GM21529 (cell line): ENCODE data around the gene CNEP1R1.
"Not testable (repeated sequence)": the region's sequence is repeated elsewhere in the genome, so short reads cannot be mapped to it uniquely, and the experiment has no call there.

Experiments used
- ATAC-seq: cut with Tn5 transposase; IDR thresholded peaks from one replicate; pipeline ENCODE4 v1.9.1; 2021; ENCODE audit not compliant: unreplicated experiment

Gene CNEP1R1, protein sequence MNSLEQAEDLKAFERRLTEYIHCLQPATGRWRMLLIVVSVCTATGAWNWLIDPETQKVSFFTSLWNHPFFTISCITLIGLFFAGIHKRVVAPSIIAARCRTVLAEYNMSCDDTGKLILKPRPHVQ

DNA sequence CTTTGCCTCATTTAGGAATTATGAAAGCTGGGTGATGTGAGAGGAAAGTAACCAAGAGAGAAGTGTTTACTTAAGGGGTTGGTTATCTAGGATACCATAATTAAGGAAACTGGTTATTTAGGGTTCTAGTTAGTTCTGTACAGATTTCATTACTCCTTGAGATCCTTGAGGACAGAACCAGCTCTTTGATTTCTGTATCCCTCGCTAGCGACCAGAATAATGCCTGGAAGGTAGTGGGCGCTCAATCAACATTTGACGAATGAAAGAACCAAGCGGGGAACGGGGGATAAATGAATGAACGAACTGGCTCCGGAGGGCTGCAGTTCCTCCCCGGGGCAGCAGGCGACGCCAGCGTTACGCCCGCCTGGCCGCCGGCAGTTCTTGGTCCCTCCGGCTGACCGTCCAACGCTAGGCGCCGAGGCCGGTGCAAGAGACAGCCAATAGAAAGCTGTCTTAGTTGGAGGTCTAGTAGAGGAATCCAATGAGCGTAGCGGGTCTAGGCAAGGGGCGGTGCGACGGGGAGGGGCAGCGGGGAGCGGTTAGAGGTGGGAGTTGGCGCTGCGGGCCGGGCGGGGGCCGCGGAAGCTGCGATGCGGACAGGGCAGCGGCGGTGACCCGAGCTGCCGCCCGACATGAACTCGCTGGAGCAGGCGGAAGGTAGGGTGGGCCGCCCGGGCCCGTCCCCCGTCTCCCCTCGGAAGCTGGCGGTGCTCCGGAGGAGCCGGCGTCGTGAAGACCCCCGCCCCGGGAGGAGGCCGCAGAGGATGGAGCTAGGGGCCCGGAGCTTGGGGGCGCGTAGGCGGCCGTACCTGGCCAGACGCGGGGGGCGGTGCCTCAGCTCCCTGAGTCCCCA lies at the start of gene CNEP1R1:
Gene CNEP1R1, plus strand, starts transcription at position 542 of the 853 bp plus-strand sequence. Its CDS starts 91 bp downstream, at position 633.
- ATAC-seq = peak; percentile 98

DNA sequence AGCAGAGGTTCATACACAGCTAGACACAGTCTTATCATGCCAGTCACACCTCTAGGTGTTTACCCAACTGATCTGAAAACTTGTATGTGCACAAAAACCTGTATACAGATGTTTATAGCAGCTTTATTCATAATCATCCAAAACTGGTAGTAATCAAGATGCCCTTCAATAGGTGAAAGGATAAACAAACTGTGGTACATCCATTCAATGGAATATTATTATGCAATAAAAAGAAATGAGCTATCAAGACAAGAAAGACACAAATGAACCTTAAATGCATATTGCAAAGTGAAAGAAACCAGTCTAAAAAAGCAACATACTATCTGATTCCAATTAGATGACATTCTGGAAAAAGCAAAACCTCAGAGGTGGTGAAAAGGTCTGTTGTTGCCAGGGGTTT lies 47.6 kb upstream of the CNEP1R1 start:
- no peak for ATAC-seq

DNA sequence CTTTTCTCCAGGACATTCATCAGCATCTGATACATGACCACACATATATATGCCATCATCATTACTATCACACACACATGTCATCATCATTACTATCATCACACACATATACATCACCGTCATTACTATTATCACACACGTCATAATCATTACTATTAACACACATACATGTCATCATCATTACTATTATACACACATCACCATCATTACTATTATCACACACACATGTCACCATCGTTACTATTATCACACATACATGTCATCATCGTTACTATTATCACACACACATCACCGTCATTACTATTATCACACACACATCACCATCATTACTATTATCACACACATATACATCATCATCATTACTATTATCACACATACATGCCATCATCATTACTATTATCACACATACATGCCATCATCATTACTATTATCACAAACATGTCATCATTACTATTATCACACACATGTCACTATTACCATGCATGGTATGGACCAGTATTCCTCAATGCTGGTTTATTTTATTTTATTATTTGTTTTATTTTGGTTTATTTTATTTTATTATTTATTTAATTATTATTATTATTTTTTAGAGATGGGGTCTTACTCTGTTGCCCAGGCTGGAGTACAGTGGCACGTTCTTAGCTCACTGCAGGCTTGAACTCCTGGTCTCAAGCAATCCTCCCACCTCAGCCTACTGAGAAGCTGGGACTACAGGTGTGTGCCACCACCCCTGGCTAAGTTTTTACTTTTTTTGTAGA lies 46.3 kb upstream of the CNEP1R1 start:
- no peak for ATAC-seq

DNA sequence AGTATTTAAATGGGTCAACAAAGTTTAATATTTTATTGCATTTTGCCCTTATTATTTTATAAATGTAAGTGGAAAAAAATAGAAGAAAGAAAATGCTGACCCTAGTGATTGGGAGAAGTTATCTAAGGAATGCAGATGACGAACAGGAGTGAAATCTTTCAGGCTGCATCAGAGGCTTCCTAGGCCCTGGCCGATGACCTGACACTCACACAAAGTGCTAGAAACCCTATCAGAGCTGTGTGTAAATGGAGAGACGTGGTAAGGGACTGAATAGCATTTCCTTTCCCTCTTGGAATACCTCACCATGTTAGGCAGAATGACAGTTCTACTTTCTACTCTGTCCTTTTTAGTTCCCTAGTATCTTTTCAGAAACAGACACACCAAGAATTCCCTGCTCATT lies 44.9 kb upstream of the CNEP1R1 start:
- no peak for ATAC-seq

DNA sequence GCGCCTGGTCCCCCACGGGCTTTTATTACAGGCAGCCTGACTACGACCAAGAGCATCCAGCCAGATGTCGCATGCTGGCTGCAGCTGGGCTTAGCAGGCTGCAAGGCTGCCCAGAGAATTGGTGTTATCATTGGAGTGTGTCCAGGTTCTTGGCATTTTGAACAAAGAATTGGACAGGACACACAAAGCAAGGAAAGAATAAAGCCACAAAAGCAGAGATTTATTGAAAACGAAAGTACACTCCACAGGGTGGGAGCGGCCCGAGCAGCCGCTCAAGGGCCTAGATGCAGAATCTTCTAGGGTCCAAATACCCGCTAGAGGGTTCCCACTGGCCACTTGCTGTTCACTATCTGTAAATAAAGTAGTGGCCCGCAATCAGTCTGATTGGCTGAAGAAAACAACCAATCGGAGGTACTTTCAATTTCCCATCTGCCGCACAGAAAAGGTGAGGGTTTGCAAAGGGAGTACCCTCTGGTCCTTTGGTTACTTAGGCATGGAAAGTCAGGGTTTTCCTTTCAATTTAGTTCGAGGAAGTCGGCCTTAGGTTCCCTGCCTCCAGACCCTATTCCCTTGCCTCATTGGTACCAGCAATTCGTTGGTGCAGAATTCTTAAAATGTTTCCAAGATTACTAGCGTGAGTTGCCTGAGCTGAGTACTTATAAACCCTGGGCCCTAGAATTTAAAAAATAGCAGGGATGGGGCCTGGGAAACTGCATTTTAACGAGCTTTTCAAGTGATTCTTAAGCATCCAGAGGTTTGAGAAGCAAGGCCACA lies 38.5 kb upstream of the CNEP1R1 start:
- ATAC-seq = no peak

DNA sequence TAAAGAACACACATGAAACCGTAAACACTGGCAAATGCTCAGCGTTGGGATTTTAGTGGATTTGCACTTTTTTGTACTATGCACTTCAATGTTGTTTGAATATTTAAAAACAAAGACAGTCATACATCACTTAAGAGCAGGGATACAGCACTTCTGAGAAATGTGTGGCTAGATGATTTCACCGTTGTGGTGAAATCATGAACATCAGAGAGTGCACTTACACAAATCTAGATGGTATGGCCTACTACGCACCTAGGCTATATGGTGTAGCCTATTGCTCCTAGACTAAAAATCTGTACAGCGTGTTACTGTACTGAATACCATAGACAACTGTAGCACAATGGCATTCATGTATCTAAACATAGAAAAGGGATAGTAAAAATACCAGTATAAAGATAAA lies 37.6 kb upstream of the CNEP1R1 start:
- no peak for ATAC-seq

DNA sequence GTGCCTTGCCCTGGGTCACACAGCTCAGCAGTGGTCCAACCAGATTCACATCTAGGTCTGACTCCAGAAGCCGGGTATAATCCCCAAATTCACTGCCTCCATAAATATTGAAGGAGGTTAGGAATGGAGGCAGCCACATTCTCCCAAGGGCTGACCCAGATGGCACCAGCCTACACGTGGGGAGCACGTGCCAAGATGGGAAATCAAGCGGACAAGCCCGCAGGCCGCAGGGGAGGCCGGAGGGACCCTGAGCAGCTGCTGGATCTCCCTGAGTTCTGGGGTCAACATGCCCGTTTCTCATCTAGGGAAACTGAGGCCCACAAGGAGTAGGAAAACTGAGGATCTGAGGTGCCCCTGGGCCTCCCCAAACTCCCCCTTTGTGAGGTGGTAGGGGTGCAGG lies 32.2 kb upstream of the CNEP1R1 start:
- ATAC-seq = no peak

DNA sequence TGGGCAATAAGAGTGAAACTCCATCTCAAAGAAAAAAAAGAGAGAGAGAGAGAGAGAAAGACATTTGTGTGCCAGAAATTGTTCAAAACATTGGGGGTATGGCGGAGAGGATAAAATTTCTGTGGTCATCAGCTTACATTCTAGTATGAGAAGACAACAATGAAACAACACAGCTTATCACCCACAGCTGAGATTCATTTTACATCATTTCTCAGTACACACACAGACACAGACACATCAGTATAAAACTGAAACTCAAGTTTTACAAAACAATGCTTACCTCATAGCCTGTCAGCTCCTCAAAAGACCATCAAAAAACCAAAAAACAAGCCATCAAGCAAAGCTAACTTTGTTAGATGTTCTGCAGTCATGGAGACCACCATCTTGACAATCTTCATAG lies 31.4 kb upstream of the CNEP1R1 start:
- no peak for ATAC-seq

DNA sequence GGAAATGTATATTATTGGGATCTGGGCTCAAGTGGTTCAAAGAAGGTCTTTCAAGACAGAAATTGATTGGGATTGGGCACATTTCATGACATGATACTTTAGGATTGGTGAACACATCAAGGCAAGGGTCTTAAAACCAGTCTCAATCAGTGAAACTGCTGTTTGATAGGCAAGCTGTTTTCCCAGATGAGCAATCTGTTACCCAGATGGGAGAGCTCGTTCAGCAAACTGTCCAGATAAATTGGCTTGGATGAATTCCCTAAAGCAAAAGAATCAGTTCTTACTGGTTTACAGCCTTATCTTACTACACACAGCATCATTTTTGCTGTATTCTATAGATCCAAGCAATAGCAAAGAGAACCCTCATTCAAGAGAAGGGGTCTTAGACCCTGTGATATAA lies 31.0 kb upstream of the CNEP1R1 start:
- no peak for ATAC-seq

DNA sequence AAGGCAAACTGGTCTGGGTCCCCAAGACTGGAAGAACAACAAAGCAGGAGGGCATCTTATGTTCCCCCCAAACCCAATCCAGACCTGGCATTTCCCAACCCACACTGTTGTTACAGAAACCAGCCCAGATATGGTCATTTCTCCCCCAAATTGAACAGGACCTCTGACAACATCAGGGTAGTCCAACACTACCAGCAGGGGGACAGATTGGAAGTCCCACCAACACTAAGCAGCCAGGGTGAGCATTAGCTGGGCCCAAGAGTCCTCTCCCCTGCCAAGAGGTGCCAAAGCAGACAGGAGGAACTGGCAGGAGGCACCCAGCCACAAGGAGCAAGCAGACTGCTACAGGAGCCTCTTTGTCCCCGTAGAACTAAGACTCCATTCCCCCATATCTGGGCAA lies 29.3 kb upstream of the CNEP1R1 start:
- ATAC-seq = no peak

DNA sequence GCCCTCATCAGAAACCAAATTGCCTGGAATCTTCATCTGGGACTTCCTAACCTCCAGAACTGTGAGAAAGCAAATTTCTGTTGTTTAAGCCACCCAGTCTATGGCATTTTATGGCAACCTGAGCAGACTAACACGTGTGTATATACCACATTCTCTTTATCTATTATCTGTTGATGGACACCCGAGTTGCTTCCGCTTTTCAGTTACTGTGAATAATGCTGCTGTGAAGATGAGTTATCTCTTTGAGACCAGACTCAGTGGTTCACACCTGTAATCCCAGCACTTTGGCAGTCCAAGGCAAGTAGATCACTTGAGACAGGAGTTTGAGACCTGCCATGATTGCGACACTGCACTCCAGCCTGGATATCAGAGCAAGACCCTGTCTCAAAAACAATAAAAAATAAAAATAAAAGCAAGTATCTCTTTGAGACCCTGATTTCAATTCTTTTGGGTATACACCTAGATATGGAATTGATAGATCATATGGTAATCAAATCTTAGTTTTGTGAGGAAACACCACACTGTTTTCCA lies 27.2 kb upstream of the CNEP1R1 start:
- ATAC-seq = no peak

DNA sequence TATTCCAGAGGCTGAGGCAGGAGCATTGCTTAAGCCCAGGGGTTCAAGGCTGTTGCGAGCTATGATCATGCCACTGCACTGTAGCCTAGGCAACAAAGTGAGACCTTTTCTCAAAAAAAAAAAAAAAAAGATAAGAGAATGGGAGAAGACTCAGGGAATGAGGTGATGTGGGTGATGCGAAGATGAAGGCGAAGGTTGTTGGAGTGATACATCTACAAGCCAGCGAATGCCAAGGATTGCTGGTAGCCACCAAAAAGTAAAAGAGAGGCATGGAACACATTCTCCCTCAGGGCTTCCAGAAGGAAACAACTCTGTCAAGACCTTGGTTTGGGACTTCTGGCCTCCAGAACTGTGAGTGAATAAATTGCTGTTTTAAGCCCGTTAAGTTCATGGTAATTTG lies 26.0 kb upstream of the CNEP1R1 start:
- no peak for ATAC-seq

DNA sequence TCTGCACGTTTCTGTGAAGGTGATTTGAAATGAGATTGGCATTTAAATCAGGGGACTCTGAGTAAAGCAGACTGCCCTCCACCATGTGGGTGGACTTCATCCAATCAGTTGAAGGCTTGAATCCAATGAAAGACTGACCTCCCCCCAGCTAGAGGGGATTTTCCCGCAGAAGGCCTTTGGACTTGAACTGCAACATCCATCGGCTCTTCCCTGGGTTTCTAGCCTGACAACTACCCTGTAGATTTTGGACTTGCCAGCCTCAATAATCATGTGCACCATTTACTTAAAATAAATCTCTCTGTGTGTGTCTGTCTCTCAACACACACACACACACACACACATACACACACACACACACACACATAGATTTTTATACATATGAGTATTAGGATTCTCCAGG lies 23.9 kb upstream of the CNEP1R1 start:
- no peak for ATAC-seq

DNA sequence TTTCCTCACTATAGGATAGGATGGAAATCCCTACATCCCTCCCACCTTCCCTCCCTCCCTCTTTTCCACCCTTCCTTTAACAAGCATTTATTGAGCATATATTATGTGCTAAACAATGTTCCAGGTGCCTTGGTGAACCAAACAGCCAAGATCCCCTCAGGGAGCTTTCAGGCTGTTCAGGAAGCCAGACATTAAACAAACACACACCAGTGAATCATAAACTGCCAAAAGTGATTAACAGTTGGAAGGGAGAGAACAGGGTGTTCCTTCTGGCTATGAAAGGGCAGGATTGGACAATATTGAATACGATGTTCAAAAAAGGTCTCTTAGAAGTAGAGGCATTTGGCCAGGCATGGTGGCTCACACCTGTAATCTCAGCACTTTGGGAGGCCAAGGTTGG lies 22.8 kb upstream of the CNEP1R1 start:
- no peak for ATAC-seq

DNA sequence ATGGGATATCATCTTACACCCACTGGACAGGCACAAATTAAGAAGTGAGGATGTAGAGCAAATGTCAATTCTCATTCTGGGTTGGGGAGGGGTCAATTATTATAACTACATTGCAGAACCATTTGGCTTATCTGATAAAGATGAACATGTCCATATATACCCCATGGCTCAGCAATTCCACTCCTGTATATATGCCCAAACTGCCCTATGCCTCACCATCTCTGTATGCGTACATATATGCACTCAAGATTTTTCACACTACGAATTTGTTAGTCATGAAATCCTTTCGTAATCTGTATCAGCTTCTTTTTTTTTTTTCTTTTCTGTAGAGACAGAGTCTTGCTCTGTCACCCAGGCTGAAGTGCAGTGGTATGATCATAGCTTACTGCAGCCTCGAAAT lies 20.8 kb upstream of the CNEP1R1 start:
- ATAC-seq = no peak

DNA sequence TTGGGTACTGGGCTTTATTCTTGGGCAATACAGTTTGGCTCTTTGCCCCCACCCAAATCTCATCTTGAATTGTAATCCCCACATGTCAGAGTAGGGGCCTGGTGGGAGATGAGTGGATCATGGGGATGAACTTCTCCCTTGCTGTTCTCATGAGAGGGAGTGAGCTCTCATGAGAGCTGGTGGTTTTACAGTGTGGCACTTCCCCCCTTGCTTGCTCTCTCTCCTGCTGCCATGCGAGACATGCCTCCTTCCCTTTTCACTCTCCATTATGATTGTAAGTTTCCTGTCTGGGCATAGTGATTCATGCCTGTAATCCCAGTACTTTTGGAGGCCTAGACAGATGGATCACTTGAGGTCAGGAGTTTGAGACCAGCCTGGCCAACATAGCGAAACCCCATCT lies 18.1 kb upstream of the CNEP1R1 start:
- ATAC-seq = no peak

DNA sequence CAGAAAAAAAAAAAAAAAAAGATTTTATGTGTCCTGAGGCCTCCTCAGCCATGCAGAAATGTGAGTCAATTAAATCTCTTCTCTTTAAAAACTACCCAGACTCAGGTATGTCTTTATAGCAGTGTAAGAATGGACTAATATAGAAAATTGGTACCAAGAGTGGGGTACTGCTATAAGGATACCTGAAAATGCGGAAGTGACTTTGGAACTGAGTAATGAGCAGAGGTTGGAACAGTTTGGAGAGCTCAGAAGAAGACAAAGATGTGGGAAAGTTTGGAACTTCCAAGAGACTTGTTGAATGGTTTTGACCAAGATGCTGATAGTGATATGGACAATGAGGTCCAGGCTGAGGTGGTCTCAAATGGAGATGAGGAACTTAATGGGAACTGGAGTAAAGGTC lies 17.3 kb upstream of the CNEP1R1 start:
- ATAC-seq = no peak

DNA sequence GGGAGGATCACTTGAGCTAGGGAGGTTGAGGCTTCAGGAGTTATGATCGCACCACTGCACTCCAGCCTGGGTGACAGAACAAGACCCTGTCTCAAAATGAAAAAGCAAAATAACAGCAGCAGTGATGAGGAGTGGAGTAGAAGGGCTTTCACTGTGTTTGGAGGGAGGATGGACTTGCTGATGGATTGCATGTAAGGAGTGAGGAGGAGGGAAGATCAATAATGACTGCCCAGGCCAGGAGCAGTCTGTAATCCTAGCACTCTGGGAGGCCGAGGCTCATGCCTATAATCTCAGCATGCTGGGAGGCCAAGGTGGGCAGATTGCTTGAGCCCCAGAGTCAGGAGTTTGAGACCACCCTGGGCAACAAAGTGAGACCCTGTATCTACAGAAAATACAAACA lies 14.8 kb upstream of the CNEP1R1 start:
- no peak for ATAC-seq

DNA sequence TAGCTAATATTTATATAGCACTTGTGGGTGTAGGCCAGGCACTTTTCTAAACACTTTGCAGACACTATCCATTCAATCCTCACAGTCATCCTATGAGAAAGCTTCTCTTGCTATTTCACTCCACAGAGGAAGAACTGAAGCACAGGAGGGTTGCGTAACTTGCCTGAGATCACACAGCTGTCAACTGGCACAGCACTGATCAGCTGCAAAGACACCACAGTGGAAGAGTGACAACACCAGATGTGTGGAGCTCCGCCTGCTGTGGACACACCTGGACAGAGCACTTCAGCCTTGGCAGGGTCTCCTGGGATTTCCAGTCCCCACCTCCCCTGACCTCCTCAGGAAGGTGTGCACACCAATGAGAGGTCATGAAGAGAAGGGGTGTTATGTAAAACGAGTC lies 13.3 kb upstream of the CNEP1R1 start:
- ATAC-seq = peak; percentile 44

DNA sequence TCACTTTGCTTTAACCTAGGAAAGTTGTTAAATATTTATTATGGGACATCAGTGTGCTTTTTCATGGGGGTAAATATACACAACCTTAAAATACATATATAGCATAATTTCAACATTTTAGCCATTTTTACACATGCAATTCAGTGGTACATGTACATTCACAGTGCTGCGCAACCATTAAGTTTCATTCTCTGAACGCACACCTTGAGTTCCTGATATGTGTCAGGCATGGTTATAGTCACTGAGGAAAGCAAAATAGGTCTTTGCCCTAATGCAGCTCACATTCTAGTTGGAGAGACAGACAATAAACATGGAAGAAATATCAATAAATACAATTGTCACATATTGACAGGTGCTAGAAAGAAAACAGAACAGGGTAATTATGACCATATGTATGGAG lies 12.8 kb upstream of the CNEP1R1 start:
- peak; percentile 53 for ATAC-seq

DNA sequence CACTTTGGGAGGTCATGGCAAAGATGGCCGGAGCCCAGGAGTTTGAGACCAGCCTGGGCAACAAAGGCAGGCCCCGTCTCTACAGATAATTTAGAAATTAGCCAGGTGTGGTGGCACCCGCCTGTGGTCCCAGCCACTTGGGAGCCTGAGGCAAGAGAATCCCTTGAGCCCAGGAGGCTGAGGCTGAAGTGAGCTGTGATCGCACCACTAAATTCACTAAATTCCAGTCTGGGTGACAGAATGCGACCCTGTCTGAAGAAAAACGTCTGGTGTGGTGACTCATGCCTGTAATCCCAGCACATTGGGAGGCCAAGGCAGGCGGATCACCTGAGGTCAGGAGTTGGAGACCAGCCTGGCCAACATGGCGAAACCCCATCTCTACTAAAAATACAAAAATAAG lies 10.8 kb upstream of the CNEP1R1 start:
- not testable (repeated sequence) for ATAC-seq
